ENCODE measurements around the gene HSP90B1. TPM values are rescaled to one million over a fixed set of nuclear protein-coding genes. Genes with fewer than 3 reads are reported as not detected.

Gene HSP90B1
- 1,000 to 10,000 TPM in 1 of 2 donors, 100 to 1,000 TPM in 1; 662 to 1,207 TPM for total RNA-seq

- H3K27ac ChIP-seq, result peak within 1 kb of the TSS; percentile 96
- intact Hi-C loops (cut with DNase I), result no loop called here
- peak within 1 kb of the TSS; percentile 93 to 98 for H3K9ac ChIP-seq (ENCODE audit: low read depth in 2 of 2, low read length in 2 of 2)
- peak; percentile 100 for DNase-seq
- H3K9me3 ChIP-seq, result no peaks in the 10 kb centered on the region
- no peaks in the 10 kb centered on the region for H3K27me3 ChIP-seq
- peaks cover 17% of the 10 kb centered on the region for H3K4me1 ChIP-seq
- H3K4me3 ChIP-seq, result peak within 1 kb of the TSS; percentile 66
- no peak for TF ChIP-seq CTCF (IDR thresholded peaks at IDR 0.05)
- peaks cover 7% of the 10 kb centered on the region for H3K36me3 ChIP-seq
Measured at GRCh38 chr12:103930034-103930786, at the start of gene HSP90B1. HSP90B1 (plus strand) TSS chr12:103930410; CDS start chr12:103930516, 106 bp downstream.

- Histone ChIP-seq H3K4me1 (no peaks in the 10 kb centered on the region), H3K27me3 (no peaks in the 10 kb centered on the region), H3K9me3 (no peaks in the 10 kb centered on the region), H3K9ac (ENCODE audit: low read depth in 2 of 2, low read length in 2 of 2) (no peak overlapping the region), H3K4me3 (no peak overlapping the region), H3K27ac (no peak overlapping the region), H3K36me3 (no peaks in the 10 kb centered on the region)
- no peak for TF ChIP-seq CTCF (IDR thresholded peaks at IDR 0.05)
- no peak for DNase-seq
- intact Hi-C loops (cut with DNase I), result no loop called here
Measured at GRCh38 chr12:103881261-103881660, 48.9 kb upstream of the HSP90B1 start.

GRCh38 chr12:103882861-103883596 lies 47.2 kb upstream of the HSP90B1 start:
- no peaks in the 10 kb centered on the region for H3K4me1 ChIP-seq
- no peak overlapping the region for H3K4me3 ChIP-seq
- H3K36me3 ChIP-seq, result no peaks in the 10 kb centered on the region
- no peaks in the 10 kb centered on the region for H3K27me3 ChIP-seq
- no peaks in the 10 kb centered on the region for H3K9me3 ChIP-seq
- TF ChIP-seq CTCF (IDR thresholded peaks at IDR 0.05), result no peak
- H3K27ac ChIP-seq, result no peak overlapping the region
- H3K9ac ChIP-seq (ENCODE audit: low read depth in 2 of 2, low read length in 2 of 2), result no peak overlapping the region
- no peak for DNase-seq
- intact Hi-C loops (cut with DNase I), result no loop called here

- no peak overlapping the region for H3K27ac ChIP-seq
- H3K9me3 ChIP-seq, result no peaks in the 10 kb centered on the region
- H3K9ac ChIP-seq (ENCODE audit: low read depth in 2 of 2, low read length in 2 of 2), result no peak overlapping the region
- no peaks in the 10 kb centered on the region for H3K4me1 ChIP-seq
- TF ChIP-seq CTCF (IDR thresholded peaks at IDR 0.05), result no peak
- H3K36me3 ChIP-seq, result no peaks in the 10 kb centered on the region
- intact Hi-C loops (cut with DNase I), result no loop called here
- H3K27me3 ChIP-seq, result no peaks in the 10 kb centered on the region
- H3K4me3 ChIP-seq, result no peak overlapping the region
- DNase-seq, result no peak
Measured at GRCh38 chr12:103883908-103884307, 46.3 kb upstream of the HSP90B1 start.

GRCh38 chr12:103884316-103884715 lies 45.9 kb upstream of the HSP90B1 start:
- H3K4me1 ChIP-seq, result no peaks in the 10 kb centered on the region
- DNase-seq, result no peak
- no peaks in the 10 kb centered on the region for H3K36me3 ChIP-seq
- no peak for TF ChIP-seq CTCF (IDR thresholded peaks at IDR 0.05)
- intact Hi-C loops (cut with DNase I), result no loop called here
- no peaks in the 10 kb centered on the region for H3K27me3 ChIP-seq
- no peak overlapping the region for H3K4me3 ChIP-seq
- H3K27ac ChIP-seq, result no peak overlapping the region
- H3K9ac ChIP-seq (ENCODE audit: low read depth in 2 of 2, low read length in 2 of 2), result no peak overlapping the region
- H3K9me3 ChIP-seq, result no peaks in the 10 kb centered on the region
